Bronchial epithelial cell (primary cell): Measurements from ENCODE around the gene HECW1. TPM values are rescaled to one million over a fixed set of nuclear protein-coding genes. Genes with fewer than 3 reads are reported as not detected.

Experiments
- DNase-seq: peaks from one replicate; pipeline ENCODE4 v3.0.0-alpha.2; 2010; ENCODE audit warnings: low read depth
- FAIRE-seq: peaks from 2 replicates; lab custom pipeline; 2011; peaks lifted over from hg19 to GRCh38; lab: Jason Lieb, UNC
- H3K27me3 ChIP-seq: 2 replicates; pipeline ENCODE4 v1.5.1; 2011; ENCODE audit warnings: low read length; ENCODE audit not compliant: control insufficient read depth, insufficient read depth
- H3K36me3 ChIP-seq: 2 replicates; pipeline ENCODE4 v1.5.1; 2011; ENCODE audit warnings: low read length; ENCODE audit not compliant: control insufficient read depth, insufficient read depth
- H3K4me3 ChIP-seq: 2 replicates; pipeline ENCODE4 v1.5.1; 2011; ENCODE audit warnings: mild to moderate bottlenecking, low read depth, low read length, control low read depth
- total RNA-seq: library from RNA; depleted of rRNA; stranded (reverse); fragments of >200 nt; gene quantifications from 2 replicates; pipeline ENCODE4 v1.2.1, GENCODE V29; 2014
- TF ChIP-seq, protein P1 (sequence below): IDR thresholded peaks from 2 replicates; pipeline ENCODE4 v1.5.1; 2011; ENCODE audit warnings: mild to moderate bottlenecking, moderate library complexity, low read length, control low read depth, inconsistent platforms; ENCODE audit not compliant: insufficient read depth, severe bottlenecking

Gene HECW1
- total RNA-seq, 1 donor from 2014 or later: under 0.01 TPM

DNA sequence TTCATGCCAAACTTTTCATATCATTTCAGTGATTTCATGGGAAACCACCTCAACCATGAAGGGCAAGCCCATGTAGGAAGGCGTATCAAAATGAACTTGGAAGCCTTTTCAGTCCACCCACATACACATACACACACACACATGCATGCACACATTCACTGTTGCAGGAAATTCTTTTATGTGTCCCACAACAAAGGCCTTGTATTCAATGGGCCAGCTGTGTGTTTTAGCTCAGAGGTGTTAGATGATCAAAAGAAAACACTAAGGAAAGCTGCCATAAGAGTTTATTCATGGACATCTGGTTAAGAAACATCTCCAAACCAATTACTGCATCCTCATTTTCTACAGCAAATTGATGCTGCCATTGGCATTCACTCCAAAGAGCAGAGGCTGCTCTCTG, 396.0 kb downstream of the HECW1 start:
- Histone ChIP-seq H3K4me3 (no peak overlapping the region), H3K27me3 (no peaks in the 10 kb centered on the region)
- FAIRE-seq: no peak

DNA sequence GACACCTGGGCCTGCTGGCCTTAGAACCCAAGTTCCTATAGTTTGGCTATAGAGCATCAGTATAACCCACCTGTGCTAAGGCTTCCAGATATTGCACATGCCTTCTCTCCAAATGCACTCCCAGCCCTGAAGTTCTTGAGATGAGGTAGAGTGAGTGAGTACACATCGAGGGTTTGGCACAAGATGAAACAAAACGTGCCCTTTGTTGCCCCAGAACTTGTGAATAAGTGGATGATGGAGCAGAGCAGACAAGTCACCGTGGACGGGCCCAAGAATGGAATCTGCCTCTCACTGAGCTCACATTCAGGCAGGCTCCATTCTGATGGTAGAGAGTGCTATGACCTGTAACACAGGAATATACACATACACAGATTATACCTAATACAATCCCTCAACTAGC, 397.5 kb downstream of the HECW1 start:
- TF ChIP-seq, protein P1, sequence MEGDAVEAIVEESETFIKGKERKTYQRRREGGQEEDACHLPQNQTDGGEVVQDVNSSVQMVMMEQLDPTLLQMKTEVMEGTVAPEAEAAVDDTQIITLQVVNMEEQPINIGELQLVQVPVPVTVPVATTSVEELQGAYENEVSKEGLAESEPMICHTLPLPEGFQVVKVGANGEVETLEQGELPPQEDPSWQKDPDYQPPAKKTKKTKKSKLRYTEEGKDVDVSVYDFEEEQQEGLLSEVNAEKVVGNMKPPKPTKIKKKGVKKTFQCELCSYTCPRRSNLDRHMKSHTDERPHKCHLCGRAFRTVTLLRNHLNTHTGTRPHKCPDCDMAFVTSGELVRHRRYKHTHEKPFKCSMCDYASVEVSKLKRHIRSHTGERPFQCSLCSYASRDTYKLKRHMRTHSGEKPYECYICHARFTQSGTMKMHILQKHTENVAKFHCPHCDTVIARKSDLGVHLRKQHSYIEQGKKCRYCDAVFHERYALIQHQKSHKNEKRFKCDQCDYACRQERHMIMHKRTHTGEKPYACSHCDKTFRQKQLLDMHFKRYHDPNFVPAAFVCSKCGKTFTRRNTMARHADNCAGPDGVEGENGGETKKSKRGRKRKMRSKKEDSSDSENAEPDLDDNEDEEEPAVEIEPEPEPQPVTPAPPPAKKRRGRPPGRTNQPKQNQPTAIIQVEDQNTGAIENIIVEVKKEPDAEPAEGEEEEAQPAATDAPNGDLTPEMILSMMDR: no peak
- no peaks in the 10 kb centered on the region for H3K27me3 ChIP-seq
- DNase-seq: peak; percentile 83
- no peaks in the 10 kb centered on the region for H3K36me3 ChIP-seq
- no peak for FAIRE-seq
- H3K4me3 ChIP-seq: no peak overlapping the region

More for the DNA sequence above, 396.0 kb downstream of the HECW1 start:
- no peak for DNase-seq
- no peaks in the 10 kb centered on the region for H3K36me3 ChIP-seq
- TF ChIP-seq, protein P1: no peak

DNA sequence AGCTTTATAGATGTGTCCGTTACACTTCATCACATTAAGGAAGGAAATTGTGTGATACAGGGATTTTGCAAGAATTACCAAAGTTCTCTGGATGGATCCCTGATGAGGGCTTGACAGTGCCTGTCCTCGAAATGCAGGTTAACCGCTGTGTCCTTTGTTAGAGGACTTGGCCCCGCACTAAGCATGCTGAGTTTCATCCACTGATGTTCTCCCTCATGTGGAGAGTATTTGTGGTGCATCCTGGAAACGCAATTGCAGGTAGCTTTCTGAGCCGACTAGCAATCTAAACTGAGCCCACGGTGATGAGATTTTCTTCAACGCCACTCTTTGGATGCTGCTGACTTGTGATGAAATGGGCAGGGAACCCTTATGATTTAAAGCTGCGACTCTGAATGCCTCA, 398.6 kb downstream of the HECW1 start:
- Histone ChIP-seq H3K27me3 (no peaks in the 10 kb centered on the region), H3K4me3 (no peak overlapping the region), H3K36me3 (no peaks in the 10 kb centered on the region)
- TF ChIP-seq, protein P1: no peak
- DNase-seq: no peak
- no peak for FAIRE-seq

DNA sequence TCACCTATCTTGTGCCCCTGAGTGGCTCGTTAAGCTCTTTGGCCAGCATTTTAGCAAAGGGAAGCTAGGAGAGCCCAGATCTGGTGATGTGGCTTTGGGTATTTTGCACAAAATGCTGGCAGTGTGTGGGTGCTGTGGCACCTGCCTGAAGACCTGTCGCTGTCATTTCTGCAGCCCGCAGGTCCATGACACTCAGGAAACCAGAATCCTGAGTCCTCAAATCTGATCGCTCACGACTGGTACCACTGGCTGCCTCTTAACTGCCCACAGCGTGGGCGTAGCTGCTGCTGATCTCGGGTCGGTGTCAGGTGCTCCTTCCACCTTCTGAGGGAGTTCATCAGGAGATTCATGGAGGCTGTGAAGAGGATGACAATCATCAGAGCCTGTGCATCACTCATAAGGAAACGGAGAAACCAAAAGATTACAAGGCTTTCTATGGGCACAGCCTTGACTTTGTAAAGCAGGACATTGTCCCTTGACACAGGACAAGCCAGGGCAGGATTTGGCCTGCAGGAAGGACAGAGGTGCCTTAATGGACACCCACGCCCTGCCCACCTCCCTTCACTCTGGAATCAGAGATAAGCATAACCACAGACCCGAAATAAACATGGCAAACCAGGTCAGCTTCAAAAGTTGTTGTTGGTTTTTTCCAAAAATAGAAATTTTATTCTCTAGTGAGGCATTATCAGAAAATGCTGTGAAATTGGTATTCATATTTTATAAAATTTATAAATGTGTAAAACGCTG, 399.5 kb downstream of the HECW1 start:
- no peaks in the 10 kb centered on the region for H3K36me3 ChIP-seq
- TF ChIP-seq, protein P1: no peak
- FAIRE-seq (no peak), DNase-seq (no peak)
- H3K4me3 ChIP-seq: no peak overlapping the region
- no peaks in the 10 kb centered on the region for H3K27me3 ChIP-seq

DNA sequence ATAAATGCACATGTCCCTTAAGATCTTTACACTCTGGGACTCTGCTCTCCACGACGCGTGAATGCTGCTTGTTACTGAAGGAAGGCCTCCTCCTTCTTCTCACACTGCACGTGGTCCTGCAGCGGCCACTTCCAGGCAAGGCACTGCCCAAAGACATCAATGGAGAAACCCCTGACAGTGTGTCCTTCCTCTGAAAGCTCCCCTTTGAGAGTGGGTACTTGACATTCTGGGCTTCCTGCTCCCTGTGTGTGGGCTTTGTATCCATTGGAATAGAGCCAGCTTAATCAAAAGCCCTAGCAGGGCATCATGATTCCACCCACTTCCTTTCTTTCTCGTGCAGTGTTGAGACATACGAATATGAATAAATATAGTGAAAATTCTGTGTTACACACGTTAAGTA, 400.8 kb downstream of the HECW1 start:
- H3K4me3 ChIP-seq: no peak overlapping the region
- TF ChIP-seq, protein P1: no peak
- DNase-seq (peak; percentile 32), FAIRE-seq (no peak)
- no peaks in the 10 kb centered on the region for H3K27me3 ChIP-seq
- no peaks in the 10 kb centered on the region for H3K36me3 ChIP-seq
